GM19452 (cell line): Measurements from ENCODE around the gene CRB3.
"Not testable (repeated sequence)": the region's sequence is repeated elsewhere in the genome, so short reads cannot be mapped to it uniquely, and the experiment has no call there.

Experiments
- ATAC-seq: cut with Tn5 transposase; IDR thresholded peaks from one replicate; pipeline ENCODE4 v1.9.1; 2021; ENCODE audit not compliant: unreplicated experiment

Gene CRB3

GRCh38 chr19:6464070-6464873 lies at the start of gene CRB3:
TSS of gene CRB3 (plus strand) at chr19:6464271. CDS start at chr19:6464702, 431 bp downstream.
- no peak for ATAC-seq

GRCh38 chr19:6414793-6415590 lies 49.1 kb upstream of the CRB3 start:
- ATAC-seq, result no peak

- ATAC-seq, result no peak
Measured at GRCh38 chr19:6415591-6416190, 48.4 kb upstream of the CRB3 start.

GRCh38 chr19:6416658-6417405 lies 47.2 kb upstream of the CRB3 start:
- no peak for ATAC-seq

- no peak for ATAC-seq
Measured at GRCh38 chr19:6417713-6418561, 46.1 kb upstream of the CRB3 start.

GRCh38 chr19:6418562-6418932 lies 45.5 kb upstream of the CRB3 start:
- no peak for ATAC-seq

- no peak for ATAC-seq
Measured at GRCh38 chr19:6421075-6422014, 42.7 kb upstream of the CRB3 start.

- ATAC-seq, result no peak
Measured at GRCh38 chr19:6423499-6424194, 40.4 kb upstream of the CRB3 start.

GRCh38 chr19:6424195-6424938 lies 39.7 kb upstream of the CRB3 start, which contains the start of gene KHSRP:
TSS of gene KHSRP (minus strand) at chr19:6424811. CDS start at chr19:6424701, 110 bp downstream.
- ATAC-seq, result no peak

GRCh38 chr19:6424939-6425731 lies 38.9 kb upstream of the CRB3 start:
- ATAC-seq, result peak; percentile 86

GRCh38 chr19:6425732-6426620 lies 38.1 kb upstream of the CRB3 start:
- ATAC-seq, result no peak

GRCh38 chr19:6427131-6427530 lies 36.9 kb upstream of the CRB3 start:
- no peak for ATAC-seq

GRCh38 chr19:6428692-6429418 lies 35.2 kb upstream of the CRB3 start:
- not testable (repeated sequence) for ATAC-seq

GRCh38 chr19:6429419-6430221 lies 34.5 kb upstream of the CRB3 start:
- ATAC-seq, result no peak
